HepG2 (cell line): ENCODE data around the gene BHMT. TPM values are rescaled to one million over a fixed set of nuclear protein-coding genes. Genes with fewer than 3 reads are reported as not detected.
A peak's percentile ranks its signal among the peaks of the same experiment; 100 is the strongest.

Experiments
- ATAC-seq: fragments of 200-7000 bp; cut with Tn5 transposase; 3 replicates; pipeline ENCODE4 v1.9.1; 2020; ENCODE audit warnings: mild to moderate bottlenecking, moderate library complexity
- BruUV-seq: library from RNA; stranded (reverse); fragments of 400-500 nt; replicated peaks from 2 replicates; lab custom pipeline; 2021; lab: Mats Ljungman, UMichigan
- CTCF ChIA-PET: fragments of 300-600 bp; formaldehyde crosslinking; extraction: SDS; loops from one replicate; lab custom pipeline; 2021; ENCODE audit warnings: low total read pairs, inconsistent platforms, low intra/inter-chr PET ratio; lab: Yijun Ruan, JAX
- POLR2A ChIA-PET: fragments of 350-600 bp; sonication (Branson Sonifier 250); formaldehyde crosslinking; loops from one replicate; lab custom pipeline; 2020; ENCODE audit warnings: antibody characterized with exemption, inconsistent platforms; lab: Yijun Ruan, JAX
- DNase-seq: peaks from one replicate; pipeline ENCODE4 v3.0.0-alpha.2; 2015; ENCODE audit warnings: low spot score
- FAIRE-seq: peaks from 3 replicates; lab custom pipeline; 2011; peaks lifted over from hg19 to GRCh38; lab: Jason Lieb, UNC
- H2AFZ ChIP-seq: one replicate; pipeline ENCODE4 v1.6.1; 2011; ENCODE audit warnings: low read length, inconsistent platforms
- H3K27ac ChIP-seq: fragments of 300-600 bp; 3 replicates; pipeline ENCODE4 v1.8.0; 2011; ENCODE audit warnings: mixed run types, mild to moderate bottlenecking, mixed read lengths, low read length, inconsistent platforms; ENCODE audit not compliant: insufficient read depth; ENCODE audit errors: extremely low read length
- H3K27me3 ChIP-seq, 2 experiments: fragments of 200-600 bp in 1 of 2; 2 replicates in 1 of 2; 3 replicates in 1 of 2; pipeline versions ENCODE4 v1.6.0 to v1.8.0; 2011; ENCODE audit warnings: low read length in 2 of 2, mild to moderate bottlenecking in 2 of 2, moderate library complexity in 2 of 2, inconsistent platforms in 1 of 2; ENCODE audit not compliant: insufficient read depth in 2 of 2, control insufficient read depth in 1 of 2
- H3K36me3 ChIP-seq, 2 experiments: fragments of 200-600 bp in 1 of 2; replicated peaks in 1 of 2; 2 replicates in 1 of 2; 3 replicates in 1 of 2; pipeline versions ENCODE4 v1.5.1 to v1.8.0; 2011; ENCODE audit warnings: low read length in 2 of 2, inconsistent platforms in 1 of 2; ENCODE audit not compliant: insufficient read depth in 2 of 2, control insufficient read depth in 1 of 2
- H3K4me1 ChIP-seq: 2 replicates; pipeline ENCODE4 v1.5.1; 2012; ENCODE audit warnings: low read length, inconsistent platforms; ENCODE audit not compliant: insufficient read depth
- H3K4me2 ChIP-seq: 2 replicates; pipeline ENCODE4 v1.6.0; 2011; ENCODE audit warnings: low read depth, low read length, inconsistent platforms
- H3K4me3 ChIP-seq, 3 experiments: fragments of 200-600 bp in 1 of 3; sonication (generic), shearing (Covaris generic) in 1 of 3; replicated peaks in 1 of 3; 2 replicates each; pipeline ENCODE4 v1.5.1; 2011 to 2016; ENCODE audit warnings: low read length in 3 of 3, inconsistent platforms in 2 of 3, low read depth in 2 of 3, mild to moderate bottlenecking in 2 of 3, control low read depth in 1 of 3, mixed read lengths in 1 of 3; ENCODE audit not compliant: insufficient read depth in 1 of 3
- H3K79me2 ChIP-seq: one replicate; pipeline ENCODE4 v1.6.1; 2011; ENCODE audit warnings: low read length, inconsistent platforms; ENCODE audit not compliant: insufficient read depth
- H3K9ac ChIP-seq: 2 replicates; pipeline ENCODE4 v1.6.0; 2011; ENCODE audit warnings: mild to moderate bottlenecking, low read depth, low read length, inconsistent platforms; ENCODE audit not compliant: insufficient read depth
- H3K9me3 ChIP-seq: 2 replicates; pipeline ENCODE4 v1.5.1; 2012; ENCODE audit warnings: mild to moderate bottlenecking, low read length
- H4K20me1 ChIP-seq: 2 replicates; pipeline ENCODE4 v1.6.0; 2011; ENCODE audit warnings: inconsistent platforms, mild to moderate bottlenecking, low read length, moderate library complexity; ENCODE audit not compliant: insufficient read depth
- CBFB ChIP-seq: sonication (generic); formaldehyde crosslinking; IDR thresholded peaks from 2 replicates; pipeline ENCODE4 v1.4.0; 2020; ENCODE audit warnings: missing genetic modification reagents
- FOXK1 ChIP-seq: sonication (generic); formaldehyde crosslinking; IDR thresholded peaks from 2 replicates; pipeline ENCODE4 v1.4.0; 2020; ENCODE audit warnings: low read depth, missing genetic modification reagents, borderline replicate concordance
- GATAD1 ChIP-seq: IDR thresholded peaks from 2 replicates; pipeline ENCODE4 v1.6.1; 2016; ENCODE audit warnings: missing genetic modification reagents, missing compliant biosample characterization
- GTF2F1 ChIP-seq: fragments of 150-350 bp; IDR thresholded peaks from 2 replicates; pipeline ENCODE4 v1.6.1; 2014; ENCODE audit warnings: low read length
- LBX2 ChIP-seq: sonication (generic); formaldehyde crosslinking; IDR thresholded peaks from 2 replicates; pipeline ENCODE4 v1.5.0; 2020; ENCODE audit warnings: missing genetic modification reagents, mild to moderate bottlenecking, borderline replicate concordance
- RARG ChIP-seq: sonication (generic); formaldehyde crosslinking; IDR thresholded peaks from 2 replicates; pipeline ENCODE4 v1.4.0; 2020; ENCODE audit warnings: low read depth, mild to moderate bottlenecking, missing genetic modification reagents
- TAF15 ChIP-seq: fragments of 200-400 bp; formaldehyde crosslinking; IDR thresholded peaks from one replicate; pipeline ENCODE4 v1.6.1; 2018; ENCODE audit warnings: mild to moderate bottlenecking, low read depth, low read length; ENCODE audit not compliant: poor library complexity, severe bottlenecking
- ZNF576 ChIP-seq: sonication (generic); formaldehyde crosslinking; IDR thresholded peaks from 2 replicates; pipeline ENCODE4 v1.4.0; 2020; ENCODE audit warnings: mild to moderate bottlenecking, missing genetic modification reagents
- ZNF850 ChIP-seq: sonication (generic); formaldehyde crosslinking; conservative IDR thresholded peaks from 2 replicates; pipeline ENCODE4 v1.9.0; 2021; ENCODE audit warnings: mild to moderate bottlenecking, missing genetic modification reagents
- ZSCAN22 ChIP-seq: sonication (generic); formaldehyde crosslinking; IDR thresholded peaks from 2 replicates; pipeline ENCODE4 v1.4.0; 2020; ENCODE audit warnings: mild to moderate bottlenecking, missing genetic modification reagents
- WGBS: methylation state at CpG from one replicate; pipeline ENCODE4 v1.1.6; 2017; ENCODE audit warnings: low lambda C conversion rate; 5-methylcytosine and 5-hydroxymethylcytosine counted together
- in situ Hi-C: cut with HindIII; loops from 2 replicates; pipeline ENCODE4 v1.10.0; 2017; ENCODE audit warnings: low pct_unique_long_range_greater_than_20kb; ENCODE audit not compliant: extremely low pct_ligation_motif_present
- intact Hi-C: fragments of 100-400 bp; cut with micrococcal nuclease; formaldehyde crosslinking; loops from one replicate; pipeline ENCODE4 v1.10.0; 2022; ENCODE audit not compliant: unreplicated experiment
- polyA plus RNA-seq, 8 experiments: library from polyadenylated mRNA; depleted of rRNA in 3 of 8; stranded (reverse) in 7 of 8; unstranded in 1 of 8; fragments of >200 nt; fragmentation: Illumina TruSeq in 4 of 8; extraction: Trizol in 4 of 8; gene quantifications; 2 replicates each; pipeline versions ENCODE4 v1.2.1 to v1.2.3, GENCODE V29; 2011 to 2016; ENCODE audit warnings: low read depth in 4 of 8, missing spikeins in 1 of 8, mixed read lengths in 1 of 8; ENCODE audit not compliant: insufficient read depth in 1 of 8
- total RNA-seq, 5 experiments: library from RNA; depleted of rRNA; stranded (reverse); fragments of >200 nt; fragmentation: Illumina TruSeq; extraction: Trizol; gene quantifications; 2 replicates each; pipeline ENCODE4 v1.2.3, GENCODE V29; 2016; ENCODE audit warnings: low read depth in 1 of 5

The BHMT gene
- total and polyA plus RNA-seq, 2 of the 13 experiments (the other 11 are each of a cell fraction or from before 2014, with no cell fraction given): 0.40 to 6.4 TPM

GRCh38 chr5:79091064-79091463, 20.5 kb upstream of the BHMT start:
- H3K4me2 ChIP-seq: no peak overlapping the region
- peaks cover 23% of the 10 kb centered on the region for H3K4me1 ChIP-seq
- 68% methylated on average over 3 of the region's 3 CpGs for WGBS
- H3K79me2 ChIP-seq: no peaks in the 10 kb centered on the region
- no TSS peak for BruUV-seq
- H3K9ac ChIP-seq: no peak overlapping the region
- in situ Hi-C loops (no loop called here), intact Hi-C loops (no loop called here)
- ATAC-seq: peak; percentile 45; the same call in 2 of the 3 replicates
- H3K36me3 ChIP-seq: no peaks in the 10 kb centered on the region
- H3K27me3 ChIP-seq: no peaks in the 10 kb centered on the region
- ChIA-PET CTCF (no interaction called here), POLR2A (no interaction called here)
- no peak overlapping the region for H3K27ac ChIP-seq
- no peak for DNase-seq
- no peak overlapping the region for H2AFZ ChIP-seq
- FAIRE-seq: no peak
- no peaks in the 10 kb centered on the region for H4K20me1 ChIP-seq
- TF ChIP-seq ZNF576 (CRISPR knock-in tag): no peak
- no peak for TF ChIP-seq CBFB (CRISPR knock-in tag)
- no peak for TF ChIP-seq GTF2F1
- TF ChIP-seq ZSCAN22: no peak
- no peak for TF ChIP-seq LBX2 (CRISPR knock-in tag)
- no peak for TF ChIP-seq FOXK1 (CRISPR knock-in tag)
- TF ChIP-seq RARG (CRISPR knock-in tag): no peak
- no peak for TF ChIP-seq ZNF850 (CRISPR knock-in tag)
- TF ChIP-seq GATAD1: no peak
- TF ChIP-seq TAF15: no peak
- H3K4me3 ChIP-seq: no peak overlapping the region
- H3K9me3 ChIP-seq: no peaks in the 10 kb centered on the region
